Measurements from ENCODE around the gene ALOX12.
A peak's percentile ranks its signal among the peaks of the same experiment; 100 is the strongest.

The ALOX12 gene

DNA sequence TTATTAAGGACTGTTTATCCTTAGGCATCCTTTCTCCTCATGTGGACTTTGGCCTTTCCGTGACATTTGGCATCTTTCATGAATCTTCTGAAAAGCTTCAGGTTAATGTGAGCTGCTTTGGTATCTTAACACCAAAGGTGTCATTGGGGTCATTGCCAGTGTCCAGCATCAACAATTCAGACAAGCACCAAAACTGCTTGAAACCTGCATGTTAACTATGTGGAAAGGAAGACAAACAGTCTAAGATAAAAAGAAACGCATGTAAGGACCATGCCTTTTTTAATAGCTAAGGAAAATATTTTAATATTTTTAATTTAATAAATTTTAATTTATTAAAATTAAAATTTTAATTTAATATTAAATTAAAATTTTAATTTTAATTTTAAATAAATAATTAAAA is 7.9 kb downstream of the ALOX12 start:
- DNase-seq = no peak

- peak in 1 of 2 experiments; percentile 20 for DNase-seq
These were observed 8.8 kb downstream of the ALOX12 start for GRCh38 chr17:7004398-7005253.

DNA sequence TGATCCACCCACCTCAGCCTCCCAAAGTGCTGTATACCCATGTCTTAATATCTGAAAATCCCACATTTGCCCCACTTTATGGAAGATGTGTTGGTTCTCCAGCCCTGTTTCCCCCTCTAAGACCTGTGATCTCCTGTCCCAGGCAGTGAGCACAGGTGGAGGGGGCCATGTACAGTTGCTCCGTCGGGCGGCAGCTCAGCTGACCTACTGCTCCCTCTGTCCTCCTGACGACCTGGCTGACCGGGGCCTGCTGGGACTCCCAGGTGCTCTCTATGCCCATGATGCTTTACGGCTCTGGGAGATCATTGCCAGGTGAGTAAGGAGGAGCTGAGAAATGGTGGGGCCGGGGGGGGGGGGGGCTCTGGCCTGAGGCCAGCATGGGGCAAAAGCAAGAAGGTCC is 9.9 kb downstream of the ALOX12 start:
- no peak for DNase-seq

GRCh38 chr17:7007143-7007542 is 11.3 kb downstream of the ALOX12 start:
- DNase-seq = no peak

- DNase-seq = no peak
These were observed 14.7 kb downstream of the ALOX12 start for GRCh38 chr17:7010523-7010922.

GRCh38 chr17:7011415-7011814 is 15.6 kb downstream of the ALOX12 start:
- DNase-seq = no peak

GRCh38 chr17:7011942-7012254 is 16.0 kb downstream of the ALOX12 start:
- no peak for DNase-seq

DNA sequence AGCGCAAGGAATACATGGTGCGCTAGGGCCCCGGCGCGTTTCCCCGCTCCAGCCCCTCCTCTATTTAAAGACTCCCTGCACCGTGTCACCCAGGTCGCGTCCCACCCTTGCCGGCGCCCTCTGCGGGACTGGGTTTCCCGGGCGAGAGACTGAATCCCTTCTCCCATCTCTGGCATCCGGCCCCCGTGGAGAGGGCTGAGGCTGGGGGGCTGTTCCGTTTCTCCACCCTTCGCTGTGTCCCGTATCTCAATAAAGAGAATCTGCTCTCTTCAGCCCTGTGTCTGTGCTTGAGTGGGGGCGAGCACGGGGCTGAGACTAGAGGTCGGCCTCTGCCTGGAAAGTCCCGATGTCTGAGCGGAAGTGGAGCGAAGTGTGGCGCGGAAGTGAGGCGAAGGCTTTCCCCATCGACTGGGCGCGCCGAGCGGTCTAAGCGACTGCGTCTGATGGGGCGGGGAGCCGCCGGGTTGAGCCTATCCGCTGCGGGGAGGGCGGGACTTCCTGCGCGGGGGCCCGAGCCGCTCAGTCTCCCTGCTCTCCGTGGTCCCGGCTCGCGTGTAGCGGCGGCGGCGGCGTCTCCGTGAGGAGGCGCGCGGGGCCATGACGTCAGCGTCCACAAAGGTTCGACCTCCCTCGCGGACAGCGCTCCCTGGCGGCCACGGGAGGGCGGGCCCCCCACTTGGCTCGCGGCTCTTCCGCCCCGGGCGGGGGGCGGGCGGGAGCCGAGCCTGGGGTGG is 18.6 kb downstream of the ALOX12 start:
- peak; percentile 67 to 74 for DNase-seq

DNA sequence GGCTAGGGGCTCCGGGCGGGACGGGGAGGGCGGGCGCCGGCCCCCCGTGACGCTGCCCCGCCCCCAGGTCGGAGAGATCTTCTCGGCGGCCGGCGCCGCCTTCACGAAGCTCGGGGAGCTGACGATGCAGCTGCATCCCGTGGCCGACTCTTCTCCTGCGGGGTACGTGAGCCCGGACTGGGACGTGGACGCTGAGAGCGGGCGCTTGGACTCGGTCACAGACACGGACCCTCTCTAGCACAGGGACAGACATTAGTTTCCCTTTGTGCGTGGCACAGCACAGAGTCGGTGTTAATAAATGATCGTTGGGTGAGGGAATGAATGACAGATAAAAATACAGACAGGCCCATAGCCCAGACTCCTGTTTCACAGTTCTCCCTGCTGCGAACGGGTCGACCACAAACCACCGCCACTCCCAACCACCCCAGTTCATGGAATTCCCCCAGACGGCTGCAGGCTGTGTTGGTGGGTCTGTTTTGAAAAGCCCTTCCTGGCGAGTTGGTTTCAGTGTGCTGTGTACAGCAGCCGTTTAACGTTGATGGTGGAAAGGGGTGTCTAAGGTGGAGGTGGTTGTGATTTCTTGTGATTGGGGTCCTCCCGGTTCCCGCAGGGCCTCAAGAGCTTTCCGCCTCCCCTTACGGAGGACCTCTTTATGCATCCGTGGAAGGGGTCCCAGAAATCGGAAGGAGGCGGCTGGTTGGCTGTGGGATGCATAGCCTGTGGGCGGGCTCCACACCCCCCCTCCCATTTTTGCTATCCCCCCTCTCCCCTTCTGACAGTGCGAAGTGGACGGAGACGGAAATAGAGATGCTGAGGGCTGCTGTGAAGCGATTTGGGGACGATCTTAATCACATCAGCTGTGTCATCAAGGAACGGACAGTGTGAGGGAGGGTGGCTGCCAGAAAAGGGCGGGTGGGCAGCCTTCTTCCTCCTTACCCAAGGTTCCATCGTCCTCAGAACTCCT is 19.4 kb downstream of the ALOX12 start:
- no peak for DNase-seq

GRCh38 chr17:7016418-7016817 is 20.6 kb downstream of the ALOX12 start:
- no peak for DNase-seq

DNA sequence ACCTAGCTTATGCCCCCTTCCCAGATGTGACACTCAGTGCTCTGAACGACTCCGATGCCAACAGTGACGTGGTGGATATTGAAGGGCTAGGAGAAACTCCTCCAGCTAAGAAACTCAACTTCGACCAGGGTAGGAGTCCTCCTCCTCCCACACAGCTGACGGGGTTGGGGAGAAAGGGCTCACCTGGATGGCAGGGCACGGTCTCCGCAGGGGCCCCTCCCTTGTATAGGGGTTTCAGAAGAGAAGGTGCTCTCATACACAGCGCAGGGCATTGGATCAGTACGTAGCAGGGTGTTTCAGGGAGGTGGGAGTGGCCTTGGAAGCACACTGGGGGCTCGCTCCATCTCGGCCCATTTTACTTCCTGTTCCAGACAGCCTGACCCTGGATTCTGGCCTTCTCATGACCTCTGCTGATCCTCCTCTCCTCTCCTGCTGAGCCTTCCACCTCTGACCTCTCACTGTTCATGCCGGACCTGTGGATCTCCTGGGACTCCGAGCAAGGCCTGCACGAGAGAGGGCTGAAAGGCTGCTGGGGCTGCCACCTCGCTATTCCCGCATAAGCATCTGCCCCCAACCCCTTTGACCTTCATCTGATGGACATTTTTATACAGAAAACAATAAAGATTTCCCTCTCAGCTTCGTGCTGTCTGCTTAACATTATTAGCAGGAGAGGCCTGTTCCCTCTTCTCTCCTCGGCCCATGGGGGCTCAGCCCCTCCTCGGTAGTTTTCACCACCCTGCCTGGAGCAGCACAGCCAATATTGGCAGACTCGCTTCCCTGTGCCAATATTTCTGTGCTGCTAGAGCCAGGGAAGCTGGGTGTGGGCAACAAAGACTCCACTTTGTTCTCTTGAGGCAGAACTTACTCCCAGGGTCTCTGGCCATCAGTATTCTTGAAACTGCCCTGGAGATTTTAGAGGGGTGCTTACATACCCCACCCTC is 21.3 kb downstream of the ALOX12 start:
- no peak for DNase-seq

GRCh38 chr17:7017827-7018200 is 22.0 kb downstream of the ALOX12 start:
- no peak for DNase-seq

- DNase-seq = no peak
These were observed 22.6 kb downstream of the ALOX12 start for GRCh38 chr17:7018331-7018964.

DNA sequence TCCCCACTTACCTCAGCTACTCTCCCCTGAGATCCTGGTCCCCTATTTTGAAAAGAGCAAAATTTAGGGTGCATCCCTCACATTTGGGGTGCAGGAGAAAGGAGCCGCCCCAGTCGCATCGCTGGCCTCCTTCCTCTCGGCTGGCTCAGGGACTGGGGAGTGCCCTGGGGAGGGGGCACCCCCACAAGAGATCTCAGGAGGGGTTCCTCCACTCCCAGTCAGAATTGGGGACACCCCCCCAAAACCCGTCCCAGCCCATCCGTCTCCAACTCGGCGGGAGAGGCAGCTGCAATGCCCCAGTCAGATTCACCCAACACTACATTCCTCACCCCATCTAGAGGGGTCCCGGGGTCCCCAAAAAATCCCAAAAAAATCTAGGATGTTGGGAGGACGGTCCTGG is 23.5 kb downstream of the ALOX12 start:
- no peak for DNase-seq

GRCh38 chr17:7019839-7020519 is 24.1 kb downstream of the ALOX12 start:
- no peak for DNase-seq

- no peak for DNase-seq
These were observed 25.2 kb downstream of the ALOX12 start for GRCh38 chr17:7020894-7021664.

DNA sequence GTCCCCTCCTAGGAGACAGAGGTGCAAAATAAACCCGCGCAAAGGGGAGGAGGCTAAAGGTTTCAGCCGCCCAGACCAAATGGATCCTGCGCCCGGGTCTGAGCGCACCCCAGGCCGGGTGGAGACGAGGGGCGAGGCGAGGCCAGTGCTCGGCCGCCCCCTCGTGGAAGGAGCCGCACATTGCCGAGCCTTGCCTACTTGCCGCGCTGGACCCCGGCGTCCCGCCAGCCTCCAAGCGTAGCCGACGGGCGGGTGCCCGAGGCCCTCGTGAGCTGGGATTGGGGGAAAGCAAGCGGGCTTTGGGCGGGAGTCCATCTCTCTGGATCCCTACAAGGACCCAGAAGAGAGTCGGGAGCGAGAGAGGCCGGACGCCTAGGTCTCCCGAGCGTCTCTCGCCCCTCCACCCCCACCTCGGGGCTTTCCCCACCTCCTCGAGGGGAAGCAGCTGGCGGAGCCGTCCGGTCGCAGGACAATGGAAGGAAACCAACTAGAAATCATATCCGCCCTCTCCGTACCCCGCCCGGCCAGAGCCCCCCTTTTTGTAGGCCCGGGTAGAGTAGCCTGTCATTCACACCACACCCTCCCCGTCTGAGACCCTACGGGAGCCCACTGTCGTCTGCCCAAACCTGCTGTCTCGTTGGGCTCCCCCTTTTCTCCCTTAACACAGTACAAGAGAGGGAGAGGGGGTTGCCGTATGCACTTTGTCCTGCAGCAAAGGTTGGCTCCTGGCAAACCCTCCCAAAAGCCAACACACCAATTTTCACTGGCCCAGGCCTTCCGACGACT is 26.3 kb downstream of the ALOX12 start:
- DNase-seq = peak in 1 of 2 experiments; percentile 13

- DNase-seq = no peak
These were observed 27.1 kb downstream of the ALOX12 start, which contains the start of gene BCL6B for GRCh38 chr17:7022781-7023571. TSS of gene BCL6B (plus strand) at chr17:7023050. CDS start at chr17:7023672, 622 bp downstream.

All from NCI-H524 (cell line).